ENCODE measurements around the gene CACNB4.

GRCh38 chr2:151880586-151880985 lies 218.3 kb downstream of the CACNB4 start:
- TF ChIP-seq CTCF (IDR thresholded peaks at IDR 0.05) (no peak), EP300 (IDR thresholded peaks at IDR 0.05) (no peak), POLR2A (IDR thresholded peaks at IDR 0.05) (no peak)

Measured in tibial nerve (tissue), 4 donors.